ENCODE results near the gene LDB2. TPM values are rescaled to one million over a fixed set of nuclear protein-coding genes. Genes with fewer than 3 reads are reported as not detected.
"Not testable (repeated sequence)": the region's sequence is repeated elsewhere in the genome, so short reads cannot be mapped to it uniquely, and the experiment has no call there.

Gene LDB2
- total RNA-seq, 1 donor, result 18.8 TPM

DNA sequence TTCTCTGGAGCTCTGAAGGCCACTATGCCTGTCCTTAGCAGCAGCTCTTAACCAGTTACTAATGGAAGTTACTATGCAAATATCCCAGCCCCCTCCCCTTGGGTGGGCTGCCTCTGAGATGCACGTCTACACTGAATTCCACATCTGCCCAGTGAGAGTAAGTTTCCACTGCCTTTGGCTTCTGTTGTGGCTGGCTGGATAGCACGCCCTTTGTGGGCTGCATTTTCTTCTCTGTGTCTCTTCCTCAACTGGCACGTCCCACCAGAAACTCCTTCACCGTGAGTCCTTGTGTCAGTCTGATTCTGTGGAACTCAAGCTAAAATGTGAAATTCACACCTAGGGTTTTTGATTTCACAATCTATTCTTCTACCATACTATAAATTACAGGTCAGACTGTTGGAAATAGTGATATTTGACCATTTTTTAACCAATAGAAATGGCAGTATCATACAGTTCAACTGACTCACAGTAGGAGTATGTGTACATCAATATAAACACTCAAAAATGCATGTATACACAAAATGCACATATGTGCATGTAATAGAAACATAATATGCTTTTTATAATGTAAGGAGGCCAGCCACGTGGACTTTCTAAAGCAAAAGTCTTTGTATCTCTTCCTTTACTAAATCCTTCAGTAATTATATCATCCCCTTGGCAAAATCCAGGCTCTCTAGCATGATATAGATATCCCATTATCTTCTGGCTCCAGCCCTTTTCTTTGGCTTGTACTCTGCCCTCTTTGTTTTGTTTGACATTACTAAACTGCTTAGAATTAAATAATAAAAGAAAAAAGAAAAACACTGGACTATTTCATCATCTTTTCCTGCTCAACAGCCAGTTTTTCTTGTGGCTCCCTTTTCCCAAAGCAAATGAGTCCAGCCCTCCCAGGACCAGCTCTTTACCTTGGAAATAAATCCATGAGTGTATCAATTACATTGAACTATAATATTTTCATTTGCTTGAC lies 33.2 kb upstream of the LDB2 start:
- DNase-seq (ENCODE audit: insufficient read length, low spot score, missing footprints), result peak; percentile 87
- Histone ChIP-seq H3K4me3 (ENCODE audit: insufficient read depth, low read length) (no peak overlapping the region), H3K9me3 (ENCODE audit: low read depth, low read length) (no peaks in the 10 kb centered on the region), H3K36me3 (ENCODE audit: insufficient read depth, low read length) (no peaks in the 10 kb centered on the region), H3K4me1 (ENCODE audit: insufficient read depth, low read length) (peaks cover 15% of the 10 kb centered on the region), H4K20me1 (ENCODE audit: insufficient read depth, low read length) (no peaks in the 10 kb centered on the region), H2AFZ (ENCODE audit: low read length) (peak overlapping the region; percentile 4), H3K4me2 (ENCODE audit: insufficient read depth, low read length) (peak overlapping the region; percentile 12), H3K27me3 (ENCODE audit: insufficient read depth, low read length) (no peaks in the 10 kb centered on the region), H3K27ac (ENCODE audit: low read depth, low read length) (no peak overlapping the region), H3K79me2 (ENCODE audit: insufficient read depth, low read length) (no peaks in the 10 kb centered on the region)
- TF ChIP-seq, protein P1, sequence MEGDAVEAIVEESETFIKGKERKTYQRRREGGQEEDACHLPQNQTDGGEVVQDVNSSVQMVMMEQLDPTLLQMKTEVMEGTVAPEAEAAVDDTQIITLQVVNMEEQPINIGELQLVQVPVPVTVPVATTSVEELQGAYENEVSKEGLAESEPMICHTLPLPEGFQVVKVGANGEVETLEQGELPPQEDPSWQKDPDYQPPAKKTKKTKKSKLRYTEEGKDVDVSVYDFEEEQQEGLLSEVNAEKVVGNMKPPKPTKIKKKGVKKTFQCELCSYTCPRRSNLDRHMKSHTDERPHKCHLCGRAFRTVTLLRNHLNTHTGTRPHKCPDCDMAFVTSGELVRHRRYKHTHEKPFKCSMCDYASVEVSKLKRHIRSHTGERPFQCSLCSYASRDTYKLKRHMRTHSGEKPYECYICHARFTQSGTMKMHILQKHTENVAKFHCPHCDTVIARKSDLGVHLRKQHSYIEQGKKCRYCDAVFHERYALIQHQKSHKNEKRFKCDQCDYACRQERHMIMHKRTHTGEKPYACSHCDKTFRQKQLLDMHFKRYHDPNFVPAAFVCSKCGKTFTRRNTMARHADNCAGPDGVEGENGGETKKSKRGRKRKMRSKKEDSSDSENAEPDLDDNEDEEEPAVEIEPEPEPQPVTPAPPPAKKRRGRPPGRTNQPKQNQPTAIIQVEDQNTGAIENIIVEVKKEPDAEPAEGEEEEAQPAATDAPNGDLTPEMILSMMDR (IDR thresholded peaks at IDR 0.05; ENCODE audit: extremely low read depth, low read depth, low read length), result no peak

DNA sequence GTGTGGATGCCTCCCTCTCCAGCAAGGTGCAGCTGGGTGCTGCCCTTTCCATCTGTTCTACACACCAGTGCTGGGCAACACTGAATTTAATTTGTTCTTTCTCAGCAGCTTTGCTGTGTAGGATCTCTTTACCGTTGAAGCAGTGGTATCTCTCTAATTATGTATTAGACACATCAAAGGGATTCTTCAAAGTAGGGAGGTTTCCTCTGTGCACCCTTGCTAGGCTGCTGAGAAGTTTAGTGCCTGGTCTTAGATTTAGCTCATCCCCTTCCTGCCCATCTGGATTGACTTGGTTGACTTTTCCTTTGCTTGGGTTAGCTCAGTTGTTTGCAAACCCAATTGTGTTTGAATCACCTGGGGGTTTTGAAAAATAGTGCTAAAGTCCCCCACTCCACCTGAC lies 27.8 kb upstream of the LDB2 start:
- DNase-seq (ENCODE audit: insufficient read length, low spot score, missing footprints), result no peak
- no peak overlapping the region for H3K4me2 ChIP-seq (ENCODE audit: insufficient read depth, low read length)

GRCh38 chr4:16918716-16919115 lies 20.3 kb upstream of the LDB2 start:
- DNase-seq (ENCODE audit: insufficient read length, low spot score, missing footprints), result not testable (repeated sequence)
- H2AFZ ChIP-seq (ENCODE audit: low read length), result peak overlapping the region; percentile 69

More for the DNA sequence above, 27.8 kb upstream of the LDB2 start:
- Histone ChIP-seq H3K27me3 (ENCODE audit: insufficient read depth, low read length) (no peaks in the 10 kb centered on the region), H3K4me3 (ENCODE audit: insufficient read depth, low read length) (no peak overlapping the region), H3K9me3 (ENCODE audit: low read depth, low read length) (no peaks in the 10 kb centered on the region), H2AFZ (ENCODE audit: low read length) (no peak overlapping the region), H3K4me1 (ENCODE audit: insufficient read depth, low read length) (peaks cover 2% of the 10 kb centered on the region), H3K36me3 (ENCODE audit: insufficient read depth, low read length) (no peaks in the 10 kb centered on the region), H3K27ac (ENCODE audit: low read depth, low read length) (no peak overlapping the region), H3K79me2 (ENCODE audit: insufficient read depth, low read length) (no peaks in the 10 kb centered on the region), H4K20me1 (ENCODE audit: insufficient read depth, low read length) (no peaks in the 10 kb centered on the region)
- TF ChIP-seq, protein P1 (IDR thresholded peaks at IDR 0.05; ENCODE audit: extremely low read depth, low read depth, low read length), result no peak

DNA sequence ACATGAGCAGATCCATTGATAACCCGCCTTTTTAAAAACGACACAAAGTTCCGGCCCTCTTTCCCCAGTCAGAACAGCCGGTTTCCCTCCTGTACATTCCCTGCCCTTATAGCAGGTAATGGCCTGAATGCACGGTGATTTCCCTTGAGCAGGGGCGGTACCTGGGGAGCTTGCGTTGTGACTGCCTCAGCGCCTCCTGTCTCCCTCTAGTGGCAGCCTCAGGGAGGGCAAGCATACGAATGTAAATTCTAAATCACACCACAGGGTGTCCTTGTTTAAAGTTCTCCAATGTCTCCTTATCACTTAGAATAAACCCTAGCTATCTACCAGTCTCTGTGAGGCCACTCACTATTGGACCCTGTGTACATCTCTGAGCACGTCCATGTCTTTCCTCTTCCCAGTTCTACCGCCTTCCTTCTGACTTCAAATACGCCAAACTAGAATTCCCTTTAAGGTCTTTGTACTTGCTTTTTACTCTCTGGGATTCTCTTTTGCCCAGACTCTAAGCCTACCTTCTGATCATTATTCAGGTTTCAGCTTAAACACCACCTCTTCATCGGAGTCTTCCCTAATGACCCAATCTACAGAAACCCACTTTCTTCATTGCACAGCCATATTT lies 18.4 kb upstream of the LDB2 start:
- DNase-seq (ENCODE audit: insufficient read length, low spot score, missing footprints), result no peak
- H3K4me1 ChIP-seq (ENCODE audit: insufficient read depth, low read length), result no peaks in the 10 kb centered on the region
- H4K20me1 ChIP-seq (ENCODE audit: insufficient read depth, low read length), result no peaks in the 10 kb centered on the region
- no peaks in the 10 kb centered on the region for H3K36me3 ChIP-seq (ENCODE audit: insufficient read depth, low read length)
- H3K27ac ChIP-seq (ENCODE audit: low read depth, low read length), result no peak overlapping the region
- TF ChIP-seq, protein P1 (IDR thresholded peaks at IDR 0.05; ENCODE audit: extremely low read depth, low read depth, low read length), result peak; percentile 75
- no peak overlapping the region for H3K4me2 ChIP-seq (ENCODE audit: insufficient read depth, low read length)
- no peaks in the 10 kb centered on the region for H3K9me3 ChIP-seq (ENCODE audit: low read depth, low read length)
- no peak overlapping the region for H3K4me3 ChIP-seq (ENCODE audit: insufficient read depth, low read length)
- H3K79me2 ChIP-seq (ENCODE audit: insufficient read depth, low read length), result no peaks in the 10 kb centered on the region
- no peaks in the 10 kb centered on the region for H3K27me3 ChIP-seq (ENCODE audit: insufficient read depth, low read length)
- H2AFZ ChIP-seq (ENCODE audit: low read length), result no peak overlapping the region

More at GRCh38 chr4:16918716-16919115, 20.3 kb upstream of the LDB2 start:
- H3K9me3 ChIP-seq (ENCODE audit: low read depth, low read length); H3K4me2 ChIP-seq (ENCODE audit: insufficient read depth, low read length); H3K4me3 ChIP-seq (ENCODE audit: insufficient read depth, low read length); H3K4me1 ChIP-seq (ENCODE audit: insufficient read depth, low read length); H3K36me3 ChIP-seq (ENCODE audit: insufficient read depth, low read length); H3K27me3 ChIP-seq (ENCODE audit: insufficient read depth, low read length); H4K20me1 ChIP-seq (ENCODE audit: insufficient read depth, low read length); H3K27ac ChIP-seq (ENCODE audit: low read depth, low read length); H3K79me2 ChIP-seq (ENCODE audit: insufficient read depth, low read length): not testable (repeated sequence)

Data from osteoblast (primary cell).